Endothelial cell (in vitro differentiated cells): ENCODE measurements around the gene PTGER4. TPM values are rescaled to one million over a fixed set of nuclear protein-coding genes. Genes with fewer than 3 reads are reported as not detected.
A peak's percentile ranks its signal among the peaks of the same experiment; 100 is the strongest.

Source experiments
- DNase-seq: peaks from one replicate; pipeline ENCODE4 v3.0.0; 2021; ENCODE audit warnings: low spot score
- H3K27ac Mint-ChIP-seq: one replicate; pipeline ENCODE4 v1.8.0; 2021; ENCODE audit warnings: mixed read lengths, inconsistent platforms; ENCODE audit not compliant: unreplicated experiment
- H3K27me3 Mint-ChIP-seq: one replicate; pipeline ENCODE4 v1.8.0; 2021; ENCODE audit warnings: mild to moderate bottlenecking, moderate library complexity, mixed read lengths, inconsistent platforms; ENCODE audit not compliant: unreplicated experiment
- H3K36me3 Mint-ChIP-seq: one replicate; pipeline ENCODE4 v1.8.0; 2021; ENCODE audit warnings: mild to moderate bottlenecking, low read depth, mixed read lengths, inconsistent platforms; ENCODE audit not compliant: unreplicated experiment
- H3K4me1 Mint-ChIP-seq: one replicate; pipeline ENCODE4 v1.8.0; 2021; ENCODE audit warnings: mild to moderate bottlenecking, mixed read lengths, inconsistent platforms; ENCODE audit not compliant: unreplicated experiment
- H3K4me3 Mint-ChIP-seq: one replicate; pipeline ENCODE4 v1.8.0; 2021; ENCODE audit warnings: mild to moderate bottlenecking, mixed read lengths, inconsistent platforms; ENCODE audit not compliant: unreplicated experiment
- H3K9me3 Mint-ChIP-seq: one replicate; pipeline ENCODE4 v1.8.0; 2021; ENCODE audit warnings: mixed read lengths, inconsistent platforms; ENCODE audit not compliant: unreplicated experiment
- CTCF ChIP-seq: fragments of 200-600 bp; sonication (generic); IDR thresholded peaks from one replicate; pipeline ENCODE4 v1.5.0; 2021; ENCODE audit warnings: antibody characterized with exemption; ENCODE audit not compliant: unreplicated experiment
- total RNA-seq: library from RNA; stranded (reverse); fragmentation: NEBNext Ultra II Directional; extraction: Animal tissue kit (Norgen Biotek cat#: 25700); gene quantifications from one replicate; pipeline ENCODE4 v1.2.1, GENCODE V29; 2021; ENCODE audit not compliant: unreplicated experiment

Gene PTGER4
- total RNA-seq, 1 donor from 2014 or later, result 0.26 TPM

GRCh38 chr5:40678026-40678425 is 1.7 kb upstream of the PTGER4 start:
- TF ChIP-seq CTCF, result no peak
- peaks cover 5% of the 10 kb centered on the region for H3K9me3 Mint-ChIP-seq
- peaks cover 20% of the 10 kb centered on the region for H3K27me3 Mint-ChIP-seq
- H3K4me3 Mint-ChIP-seq, result no peak overlapping the region
- H3K36me3 Mint-ChIP-seq, result no peaks in the 10 kb centered on the region
- DNase-seq, result no peak
- H3K27ac Mint-ChIP-seq, result no peak overlapping the region
- peaks cover 30% of the 10 kb centered on the region for H3K4me1 Mint-ChIP-seq

GRCh38 chr5:40678460-40679147 is 1.1 kb upstream of the PTGER4 start:
- Mint-ChIP-seq H3K4me1 (peaks cover 30% of the 10 kb centered on the region), H3K27ac (no peak overlapping the region), H3K36me3 (no peaks in the 10 kb centered on the region), H3K27me3 (peaks cover 20% of the 10 kb centered on the region), H3K9me3 (peaks cover 5% of the 10 kb centered on the region), H3K4me3 (peak overlapping the region; percentile 90)
- no peak for TF ChIP-seq CTCF
- no peak for DNase-seq

- no peak for TF ChIP-seq CTCF
- Mint-ChIP-seq H3K9me3 (peaks cover 5% of the 10 kb centered on the region), H3K27ac (no peak overlapping the region), H3K4me3 (peak overlapping the region; percentile 90), H3K36me3 (no peaks in the 10 kb centered on the region), H3K4me1 (peaks cover 30% of the 10 kb centered on the region), H3K27me3 (peaks cover 20% of the 10 kb centered on the region)
- peak; percentile 93 for DNase-seq
Observed at GRCh38 chr5:40679148-40679912, 385 bp upstream of the PTGER4 start.

GRCh38 chr5:40680741-40681362 is 1.1 kb downstream of the PTGER4 start:
- peak; percentile 5 for TF ChIP-seq CTCF
- peaks cover 5% of the 10 kb centered on the region for H3K9me3 Mint-ChIP-seq
- DNase-seq, result no peak
- peaks cover 20% of the 10 kb centered on the region for H3K27me3 Mint-ChIP-seq
- no peak overlapping the region for H3K27ac Mint-ChIP-seq
- peaks cover 30% of the 10 kb centered on the region for H3K4me1 Mint-ChIP-seq
- peak overlapping the region; percentile 85 for H3K4me3 Mint-ChIP-seq
- no peaks in the 10 kb centered on the region for H3K36me3 Mint-ChIP-seq
